ENCODE measurements around the gene ABCA3. TPM values are rescaled to one million over a fixed set of nuclear protein-coding genes. Genes with fewer than 3 reads are reported as not detected.

ABCA3 gene
- total RNA-seq, 2 donors from 2014 or later, result 8.2 to 24.7 TPM

GRCh38 chr16:2280981-2281542 is 59.5 kb downstream of the ABCA3 start:
- H3K9me3 ChIP-seq, result no peaks in the 10 kb centered on the region
- intact Hi-C loops (cut with DNase I), result no loop called here
- H3K27me3 ChIP-seq (replicated peaks; ENCODE audit: insufficient read depth), result no peaks in the 10 kb centered on the region
- H3K27ac ChIP-seq, result no peak overlapping the region
- no peak for DNase-seq (ENCODE audit: low spot score)
- no peaks in the 10 kb centered on the region for H3K36me3 ChIP-seq
- TF ChIP-seq POLR2A (IDR thresholded peaks at IDR 0.05) (no peak), POLR2AphosphoS5 (IDR thresholded peaks at IDR 0.05) (no peak), CTCF (IDR thresholded peaks at IDR 0.05) (no peak)
- H3K4me3 ChIP-seq, result no peak overlapping the region
- 77% methylated on average over 24 of the region's 24 CpGs for WGBS
- H3K4me1 ChIP-seq (replicated peaks), result no peaks in the 10 kb centered on the region

- no peak for DNase-seq (ENCODE audit: low spot score)
- no peak for TF ChIP-seq POLR2AphosphoS5 (IDR thresholded peaks at IDR 0.05)
- WGBS, result 87% methylated on average over 8 of the region's 8 CpGs
Observed at GRCh38 chr16:2280461-2280860, 60.1 kb downstream of the ABCA3 start.

GRCh38 chr16:2278956-2279800 is 61.4 kb downstream of the ABCA3 start:
- WGBS, result 89% methylated on average over 26 of the region's 26 CpGs
- H3K4me3 ChIP-seq, result no peak overlapping the region
- no peaks in the 10 kb centered on the region for H3K36me3 ChIP-seq
- H3K27me3 ChIP-seq (replicated peaks; ENCODE audit: insufficient read depth), result no peaks in the 10 kb centered on the region
- H3K4me1 ChIP-seq (replicated peaks), result no peaks in the 10 kb centered on the region
- H3K9me3 ChIP-seq, result no peaks in the 10 kb centered on the region
- TF ChIP-seq POLR2A (IDR thresholded peaks at IDR 0.05), result no peak
- TF ChIP-seq CTCF (IDR thresholded peaks at IDR 0.05), result no peak
- TF ChIP-seq POLR2AphosphoS5 (IDR thresholded peaks at IDR 0.05), result no peak
- no peak overlapping the region for H3K27ac ChIP-seq
- DNase-seq (ENCODE audit: low spot score), result no peak
- intact Hi-C loops (cut with DNase I), result no loop called here

More at GRCh38 chr16:2280461-2280860, 60.1 kb downstream of the ABCA3 start:
- intact Hi-C loops (cut with DNase I), result no loop called here
- no peak overlapping the region for H3K4me3 ChIP-seq
- H3K4me1 ChIP-seq (replicated peaks), result no peaks in the 10 kb centered on the region
- no peaks in the 10 kb centered on the region for H3K27me3 ChIP-seq (replicated peaks; ENCODE audit: insufficient read depth)
- no peaks in the 10 kb centered on the region for H3K36me3 ChIP-seq
- H3K9me3 ChIP-seq, result no peaks in the 10 kb centered on the region
- H3K27ac ChIP-seq, result no peak overlapping the region

- WGBS, result 82% methylated on average over 14 of the region's 14 CpGs
- intact Hi-C loops (cut with DNase I), result no loop called here
- Histone ChIP-seq H3K4me1 (replicated peaks) (no peaks in the 10 kb centered on the region), H3K9me3 (no peaks in the 10 kb centered on the region), H3K27me3 (replicated peaks; ENCODE audit: insufficient read depth) (no peaks in the 10 kb centered on the region), H3K4me3 (no peak overlapping the region), H3K36me3 (no peaks in the 10 kb centered on the region), H3K27ac (no peak overlapping the region)
- no peak for DNase-seq (ENCODE audit: low spot score)
- no peak for TF ChIP-seq POLR2A (IDR thresholded peaks at IDR 0.05)
- TF ChIP-seq CTCF (IDR thresholded peaks at IDR 0.05), result no peak
- TF ChIP-seq POLR2AphosphoS5 (IDR thresholded peaks at IDR 0.05), result no peak
Observed at GRCh38 chr16:2278272-2278608, 62.3 kb downstream of the ABCA3 start.

- no peaks in the 10 kb centered on the region for H3K36me3 ChIP-seq
- no peaks in the 10 kb centered on the region for H3K27me3 ChIP-seq (replicated peaks; ENCODE audit: insufficient read depth)
- no peaks in the 10 kb centered on the region for H3K4me1 ChIP-seq (replicated peaks)
- DNase-seq (ENCODE audit: low spot score), result no peak
- H3K9me3 ChIP-seq, result no peaks in the 10 kb centered on the region
- TF ChIP-seq CTCF (IDR thresholded peaks at IDR 0.05) (no peak), POLR2A (IDR thresholded peaks at IDR 0.05) (no peak), POLR2AphosphoS5 (IDR thresholded peaks at IDR 0.05) (no peak)
- WGBS, result 83% methylated on average over 25 of the region's 25 CpGs
- no peak overlapping the region for H3K4me3 ChIP-seq
- intact Hi-C loops (cut with DNase I), result no loop called here
- H3K27ac ChIP-seq, result no peak overlapping the region
Observed at GRCh38 chr16:2277466-2278271, 62.9 kb downstream of the ABCA3 start.

Data from prostate gland (tissue), 2 donors.